Parathyroid adenoma (tissue), 2 donors: ENCODE data around the gene CHCHD3.

Experiments
- H2AFZ ChIP-seq: fragments of 300-600 bp; sonication (generic); one replicate; pipeline ENCODE4 v1.7.0; 2017; ENCODE audit warnings: antibody characterized with exemption, mild to moderate bottlenecking
- H3K27ac ChIP-seq: fragments of 300-600 bp; sonication (generic); one replicate; pipeline ENCODE4 v1.7.0; 2017
- H3K27me3 ChIP-seq: fragments of 300-600 bp; sonication (generic); one replicate; pipeline ENCODE4 v1.7.0; 2017; ENCODE audit warnings: low read length; ENCODE audit not compliant: control insufficient read depth, insufficient read depth
- H3K36me3 ChIP-seq: fragments of 300-600 bp; sonication (generic); one replicate; pipeline ENCODE4 v1.7.0; 2017; ENCODE audit warnings: low read length; ENCODE audit not compliant: control insufficient read depth, insufficient read depth
- H3K4me1 ChIP-seq: fragments of 300-600 bp; sonication (generic); one replicate; pipeline ENCODE4 v1.7.0; 2017; ENCODE audit warnings: control low read depth
- H3K4me2 ChIP-seq: fragments of 300-600 bp; sonication (generic); one replicate; pipeline ENCODE4 v1.7.0; 2017; ENCODE audit warnings: low read length
- H3K4me3 ChIP-seq: fragments of 300-600 bp; sonication (generic); one replicate; pipeline ENCODE4 v1.7.0; 2017; ENCODE audit warnings: low read depth, low read length
- H3K79me2 ChIP-seq: fragments of 300-600 bp; sonication (generic); one replicate; pipeline ENCODE4 v1.7.0; 2017; ENCODE audit warnings: control low read depth
- H3K9ac ChIP-seq: fragments of 300-600 bp; sonication (generic); one replicate; pipeline ENCODE4 v1.7.0; 2017; ENCODE audit warnings: mild to moderate bottlenecking
- H3K9me3 ChIP-seq: fragments of 300-600 bp; sonication (generic); one replicate; pipeline ENCODE4 v1.7.0; 2017; ENCODE audit warnings: low read length; ENCODE audit not compliant: control insufficient read depth
- CTCF ChIP-seq: fragments of 300-600 bp; sonication (generic); IDR thresholded peaks from one replicate; pipeline ENCODE4 v1.7.0; 2017; ENCODE audit warnings: antibody characterized with exemption, mild to moderate bottlenecking
- donor health status: primary hyperparathyroidism.

CHCHD3 gene

GRCh38 chr7:132937286-132937685 is 144.6 kb downstream of the CHCHD3 start:
- Histone ChIP-seq H3K27ac (no peak overlapping the region), H3K27me3 (no peaks in the 10 kb centered on the region), H3K9ac (no peak overlapping the region), H3K9me3 (no peaks in the 10 kb centered on the region), H3K4me1 (no peaks in the 10 kb centered on the region), H3K4me2 (no peak overlapping the region), H3K79me2 (no peaks in the 10 kb centered on the region), H2AFZ (no peak overlapping the region), H3K36me3 (no peaks in the 10 kb centered on the region), H3K4me3 (no peak overlapping the region)
- TF ChIP-seq CTCF, result no peak

- no peaks in the 10 kb centered on the region for H3K27me3 ChIP-seq
- no peaks in the 10 kb centered on the region for H3K36me3 ChIP-seq
- H3K4me3 ChIP-seq, result no peak overlapping the region
- H3K79me2 ChIP-seq, result peaks cover 2% of the 10 kb centered on the region
- no peaks in the 10 kb centered on the region for H3K4me1 ChIP-seq
- no peak overlapping the region for H3K27ac ChIP-seq
- H2AFZ ChIP-seq, result no peak overlapping the region
- no peak for TF ChIP-seq CTCF
- H3K4me2 ChIP-seq, result no peak overlapping the region
- no peak overlapping the region for H3K9ac ChIP-seq
- no peaks in the 10 kb centered on the region for H3K9me3 ChIP-seq
Observed at GRCh38 chr7:132935608-132936007, 146.3 kb downstream of the CHCHD3 start.

- no peak overlapping the region for H3K4me2 ChIP-seq
- no peaks in the 10 kb centered on the region for H3K36me3 ChIP-seq
- H3K9ac ChIP-seq, result no peak overlapping the region
- no peaks in the 10 kb centered on the region for H3K27me3 ChIP-seq
- H3K4me1 ChIP-seq, result no peaks in the 10 kb centered on the region
- no peak overlapping the region for H3K4me3 ChIP-seq
- TF ChIP-seq CTCF, result no peak
- H3K27ac ChIP-seq, result no peak overlapping the region
- H2AFZ ChIP-seq, result no peak overlapping the region
- peaks cover 7% of the 10 kb centered on the region for H3K79me2 ChIP-seq
- no peaks in the 10 kb centered on the region for H3K9me3 ChIP-seq
Observed at GRCh38 chr7:132934017-132934416, 147.9 kb downstream of the CHCHD3 start.

- H3K9ac ChIP-seq, result no peak overlapping the region
- no peak for TF ChIP-seq CTCF
- no peak overlapping the region for H3K27ac ChIP-seq
Observed at GRCh38 chr7:132933072-132933458, 148.8 kb downstream of the CHCHD3 start.

GRCh38 chr7:132932296-132933071 is 149.4 kb downstream of the CHCHD3 start:
- Histone ChIP-seq H3K9ac (no peak overlapping the region), H3K4me3 (no peak overlapping the region), H2AFZ (no peak overlapping the region), H3K36me3 (no peaks in the 10 kb centered on the region), H3K27ac (no peak overlapping the region), H3K79me2 (peaks cover 7% of the 10 kb centered on the region), H3K27me3 (no peaks in the 10 kb centered on the region), H3K4me2 (no peak overlapping the region), H3K9me3 (no peaks in the 10 kb centered on the region), H3K4me1 (no peaks in the 10 kb centered on the region)
- no peak for TF ChIP-seq CTCF

More at GRCh38 chr7:132933072-132933458, 148.8 kb downstream of the CHCHD3 start:
- Histone ChIP-seq H3K36me3 (no peaks in the 10 kb centered on the region), H3K79me2 (peaks cover 7% of the 10 kb centered on the region), H3K9me3 (no peaks in the 10 kb centered on the region), H3K4me1 (no peaks in the 10 kb centered on the region), H3K27me3 (no peaks in the 10 kb centered on the region), H2AFZ (no peak overlapping the region), H3K4me2 (no peak overlapping the region), H3K4me3 (no peak overlapping the region)
